Esophagus squamous epithelium (tissue), 5 donors: ENCODE measurements around the gene SLCO4C1. TPM values are rescaled to one million over a fixed set of nuclear protein-coding genes. Genes with fewer than 3 reads are reported as not detected.
A peak's percentile ranks its signal among the peaks of the same experiment; 100 is the strongest.

Experiments
- DNase-seq: peaks from one replicate; lab custom pipeline; 2025; lab: John Stamatoyannopoulos, UW
- H3K27ac ChIP-seq, 4 donors: fragments of 200-600 bp; sonication (generic); one replicate each; pipeline ENCODE4 v1.5.1; 2016 to 2019; ENCODE audit warnings: mild to moderate bottlenecking in 1 of 4
- H3K27me3 ChIP-seq, 4 donors: fragments of 200-600 bp; sonication (generic); 1 replicate in 3 of 4; 2 replicates in 1 of 4; pipeline versions ENCODE4 v1.5.1 to v1.6.0; 2017 to 2021; ENCODE audit warnings: antibody characterized with exemption in 1 of 4
- H3K36me3 ChIP-seq, 3 donors: fragments of 200-600 bp; sonication (generic); one replicate each; pipeline ENCODE4 v1.5.1; 2016 to 2019
- H3K4me1 ChIP-seq, 3 donors: fragments of 200-600 bp; sonication (generic); one replicate each; pipeline ENCODE4 v1.5.1; 2017 to 2019
- H3K4me3 ChIP-seq, 4 donors: fragments of 200-600 bp; sonication (generic); 1 replicate in 3 of 4; 2 replicates in 1 of 4; pipeline ENCODE4 v1.5.1; 2016 to 2019; ENCODE audit warnings: mild to moderate bottlenecking in 2 of 4, moderate library complexity in 1 of 4
- H3K9me3 ChIP-seq, 3 donors: fragments of 200-600 bp; sonication (generic); one replicate each; pipeline ENCODE4 v1.5.1; 2016 to 2019
- POLR2A ChIP-seq, 4 donors: fragments of 450-650 bp; IDR thresholded peaks; one replicate each; pipeline ENCODE4 v1.6.1; 2017; ENCODE audit warnings: antibody characterized with exemption in 4 of 4, mild to moderate bottlenecking in 4 of 4, moderate library complexity in 3 of 4
- WGBS, 2 donors: methylation state at CpG; one replicate each; pipeline ENCODE4 v1.1.5; 2018; 5-methylcytosine and 5-hydroxymethylcytosine counted together
- intact Hi-C: fragments of 100-400 bp; cut with DNase I; formaldehyde crosslinking; loops from one replicate; pipeline ENCODE4 v1.15.0; 2022
- total RNA-seq, 4 donors: library from RNA; depleted of rRNA; stranded (reverse); fragments of >200 nt; gene quantifications; one replicate each; pipeline ENCODE4 v1.1.0, GENCODE V29; 2016
- TF ChIP-seq, protein P1 (sequence below), 6 experiments: fragments of 450-650 bp in 4 of 6; fragments of 200-600 bp in 2 of 6; sonication (generic) in 2 of 6; IDR thresholded peaks; one replicate each; pipeline ENCODE4 v1.5.1; 2016 to 2019; ENCODE audit warnings: antibody characterized with exemption in 6 of 6, mild to moderate bottlenecking in 4 of 6, moderate library complexity in 4 of 6
- donor health status: DM: yes; HTN: yes; CAD: no.

The SLCO4C1 gene
- total RNA-seq, 4 donors from 2014 or later = 0.19 TPM; not detected in 3

DNA sequence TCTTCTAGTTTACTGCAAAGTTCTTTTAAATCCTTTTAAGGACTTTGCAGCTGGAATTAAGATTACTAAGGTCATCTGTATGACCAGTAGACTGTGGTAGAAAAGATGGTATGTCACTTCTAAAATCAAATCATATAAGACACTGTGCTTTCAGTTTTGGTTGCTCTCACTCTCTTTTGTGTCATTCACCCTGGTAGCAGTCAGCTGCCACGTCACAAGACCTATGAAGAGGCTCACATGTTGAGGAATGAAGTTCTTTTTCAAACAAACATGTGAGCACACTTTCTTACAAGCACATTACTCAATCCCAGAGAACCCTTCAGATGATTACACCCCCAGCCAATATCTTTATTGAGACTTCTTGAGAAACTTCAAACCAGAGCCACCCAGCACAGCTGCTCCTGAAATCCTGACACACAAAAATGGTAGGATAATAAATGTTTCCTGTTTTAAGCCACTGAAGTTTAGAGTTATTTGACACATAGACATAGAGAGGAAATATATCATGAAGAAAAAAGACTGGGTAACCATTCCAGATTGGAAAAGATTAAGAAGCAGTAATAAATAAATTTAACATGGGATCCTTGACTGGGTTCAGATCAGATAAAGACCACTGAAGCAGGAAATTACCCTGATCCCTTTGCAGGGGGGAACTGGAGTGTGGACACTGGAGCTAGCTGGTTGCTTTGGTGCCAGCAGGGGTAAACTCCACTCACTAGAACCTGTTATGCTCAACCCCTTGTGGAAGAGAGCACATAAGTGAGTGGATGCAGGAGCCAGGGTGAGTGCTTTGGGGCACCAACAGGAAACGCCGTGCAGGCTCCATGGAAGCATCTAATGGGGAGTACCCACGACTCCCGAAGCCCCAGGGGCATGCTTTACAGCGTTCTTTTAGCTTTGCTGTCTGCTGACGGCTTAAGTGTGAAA is 64.1 kb downstream of the SLCO4C1 start:
- H3K9me3 ChIP-seq = no peaks in the 10 kb centered on the region
- TF ChIP-seq, protein P1, sequence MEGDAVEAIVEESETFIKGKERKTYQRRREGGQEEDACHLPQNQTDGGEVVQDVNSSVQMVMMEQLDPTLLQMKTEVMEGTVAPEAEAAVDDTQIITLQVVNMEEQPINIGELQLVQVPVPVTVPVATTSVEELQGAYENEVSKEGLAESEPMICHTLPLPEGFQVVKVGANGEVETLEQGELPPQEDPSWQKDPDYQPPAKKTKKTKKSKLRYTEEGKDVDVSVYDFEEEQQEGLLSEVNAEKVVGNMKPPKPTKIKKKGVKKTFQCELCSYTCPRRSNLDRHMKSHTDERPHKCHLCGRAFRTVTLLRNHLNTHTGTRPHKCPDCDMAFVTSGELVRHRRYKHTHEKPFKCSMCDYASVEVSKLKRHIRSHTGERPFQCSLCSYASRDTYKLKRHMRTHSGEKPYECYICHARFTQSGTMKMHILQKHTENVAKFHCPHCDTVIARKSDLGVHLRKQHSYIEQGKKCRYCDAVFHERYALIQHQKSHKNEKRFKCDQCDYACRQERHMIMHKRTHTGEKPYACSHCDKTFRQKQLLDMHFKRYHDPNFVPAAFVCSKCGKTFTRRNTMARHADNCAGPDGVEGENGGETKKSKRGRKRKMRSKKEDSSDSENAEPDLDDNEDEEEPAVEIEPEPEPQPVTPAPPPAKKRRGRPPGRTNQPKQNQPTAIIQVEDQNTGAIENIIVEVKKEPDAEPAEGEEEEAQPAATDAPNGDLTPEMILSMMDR (IDR thresholded peaks at IDR 0.05) = no peak
- TF ChIP-seq POLR2A (IDR thresholded peaks at IDR 0.05) = no peak
- H3K36me3 ChIP-seq = no peaks in the 10 kb centered on the region
- no peaks in the 10 kb centered on the region for H3K4me1 ChIP-seq
- WGBS, 2 donors = 65 to 67% methylated on average over 4 to 7 of the region's 7 CpGs
- H3K27ac ChIP-seq = no peak overlapping the region
- H3K4me3 ChIP-seq = no peak overlapping the region
- no peaks in the 10 kb centered on the region for H3K27me3 ChIP-seq
- no peak for DNase-seq
- intact Hi-C loops = no loop called here

DNA sequence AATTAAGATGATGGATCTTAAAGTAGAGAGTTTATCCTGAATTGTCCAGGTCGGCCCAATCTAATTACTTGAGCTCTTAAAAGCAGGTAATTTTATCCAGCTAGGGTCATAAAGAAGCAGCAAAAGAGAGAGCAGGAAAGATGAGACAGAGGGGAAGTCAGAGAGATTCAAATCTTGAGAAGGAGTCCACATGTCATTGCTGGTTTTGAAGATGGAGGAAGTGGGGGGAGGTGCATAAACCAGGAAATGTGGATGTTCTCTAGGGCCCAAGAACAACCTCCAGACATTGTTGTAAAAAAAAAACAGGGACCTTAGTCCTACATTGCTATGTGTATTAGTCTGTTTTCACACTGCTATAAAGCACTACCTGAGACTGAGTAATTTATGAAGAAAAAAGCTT is 66.4 kb downstream of the SLCO4C1 start:
- Histone ChIP-seq H3K27me3 (no peaks in the 10 kb centered on the region), H3K4me1 (no peaks in the 10 kb centered on the region), H3K9me3 (no peaks in the 10 kb centered on the region), H3K4me3 (no peak overlapping the region), H3K27ac (no peak overlapping the region), H3K36me3 (no peaks in the 10 kb centered on the region)
- whole genome bisulfite sequencing, 2 donors = 53 to 75% methylated on average over 1 of the region's 1 CpG
- intact Hi-C loops = no loop called here
- no peak for DNase-seq
- TF ChIP-seq POLR2A (IDR thresholded peaks at IDR 0.05) = no peak
- TF ChIP-seq, protein P1 (IDR thresholded peaks at IDR 0.05) = no peak

DNA sequence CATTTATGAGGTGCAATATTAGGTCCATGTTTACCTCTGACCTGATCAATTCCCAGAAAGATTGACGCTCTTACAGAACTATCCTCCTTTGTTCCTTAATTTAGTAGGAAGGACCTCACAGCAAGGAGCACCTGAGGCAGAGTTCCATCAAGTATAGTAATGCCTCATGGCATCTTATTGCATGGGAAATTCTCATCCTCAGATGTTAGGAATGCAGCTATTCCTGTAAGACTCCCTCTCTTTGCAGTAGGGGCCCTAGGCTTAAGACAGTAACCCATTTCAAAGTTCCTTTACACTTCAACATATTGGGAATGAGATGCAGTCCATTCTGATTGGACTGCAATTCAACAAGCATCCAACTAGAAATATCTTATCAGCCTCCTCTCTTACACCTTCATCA is 69.8 kb downstream of the SLCO4C1 start:
- intact Hi-C loops = no loop called here
- no peak overlapping the region for H3K4me3 ChIP-seq
- DNase-seq = no peak
- no peaks in the 10 kb centered on the region for H3K4me1 ChIP-seq
- no peaks in the 10 kb centered on the region for H3K27me3 ChIP-seq
- no peak overlapping the region for H3K27ac ChIP-seq
- 85 to 87% methylated on average over 1 of the region's 1 CpG for WGBS, 2 donors
- no peaks in the 10 kb centered on the region for H3K36me3 ChIP-seq
- TF ChIP-seq, protein P1 (IDR thresholded peaks at IDR 0.05) = no peak
- TF ChIP-seq POLR2A (IDR thresholded peaks at IDR 0.05) = no peak
- H3K9me3 ChIP-seq = no peaks in the 10 kb centered on the region

DNA sequence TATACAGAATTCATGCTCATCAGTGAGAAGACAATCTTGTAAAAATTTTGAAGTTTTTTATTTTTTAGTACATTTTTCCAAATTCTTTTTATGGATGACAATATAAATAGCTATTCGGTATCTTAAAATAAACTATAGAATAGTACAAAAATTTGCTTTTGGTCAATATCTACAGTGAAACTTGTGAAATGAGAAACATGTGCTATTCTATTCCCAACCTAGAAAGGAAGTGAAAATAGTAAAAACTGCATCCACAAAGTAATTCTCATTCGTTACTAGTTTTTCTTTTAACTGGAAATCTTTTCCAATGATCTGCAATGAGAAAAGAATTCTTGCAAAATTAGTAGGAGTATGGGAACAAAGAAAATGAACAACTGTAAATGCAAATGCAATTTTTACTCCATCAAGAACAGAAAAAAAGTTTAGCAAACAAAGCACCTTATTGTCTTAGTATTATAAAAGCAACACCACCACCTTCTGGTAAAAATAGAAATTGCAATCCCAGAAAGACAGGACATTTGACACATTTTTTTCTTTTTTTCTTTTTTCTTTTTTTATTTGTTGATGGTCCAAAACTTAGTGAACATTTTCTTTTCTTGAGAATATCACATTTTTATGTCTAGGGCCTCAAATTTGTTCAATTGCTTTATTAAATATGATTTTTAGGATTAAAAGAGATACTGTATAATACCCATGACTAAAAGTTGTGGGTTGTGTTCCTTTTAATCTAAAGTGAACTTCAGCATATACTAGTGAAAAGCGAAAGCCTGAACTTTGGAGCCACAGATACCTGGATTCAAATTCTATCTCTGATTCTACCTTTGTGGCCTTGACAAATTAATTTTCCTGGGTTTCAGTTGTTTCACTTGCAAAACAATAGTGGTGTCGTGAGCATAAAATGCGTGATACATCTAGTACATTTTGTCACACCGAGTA is 72.3 kb downstream of the SLCO4C1 start:
- 80% methylated on average over 6 of the region's 6 CpGs for WGBS, 2 donors
- no peaks in the 10 kb centered on the region for H3K4me1 ChIP-seq
- no peak for DNase-seq
- no peak overlapping the region for H3K27ac ChIP-seq
- no peak overlapping the region for H3K4me3 ChIP-seq
- intact Hi-C loops = no loop called here
- no peaks in the 10 kb centered on the region for H3K9me3 ChIP-seq
- H3K27me3 ChIP-seq = no peaks in the 10 kb centered on the region
- H3K36me3 ChIP-seq = no peaks in the 10 kb centered on the region
- no peak for TF ChIP-seq POLR2A (IDR thresholded peaks at IDR 0.05)
- TF ChIP-seq, protein P1 (IDR thresholded peaks at IDR 0.05) = peak in 5 of 6 experiments; percentile 38 to 55 (median 50)
